DND-41 (cell line): ENCODE measurements around the gene ASB16.

Experiments used
- EZH2 ChIP-seq: IDR thresholded peaks from 3 replicates; pipeline ENCODE4 v1.6.1; 2012; ENCODE audit warnings: borderline replicate concordance, low read depth, mild to moderate bottlenecking, moderate library complexity, low read length, inconsistent platforms; ENCODE audit not compliant: severe bottlenecking
- TF ChIP-seq, protein P1 (sequence below): IDR thresholded peaks from 2 replicates; pipeline ENCODE4 v1.5.1; 2012; ENCODE audit warnings: borderline replicate concordance, low read length, moderate library complexity, mild to moderate bottlenecking; ENCODE audit not compliant: poor library complexity, severe bottlenecking; ENCODE audit errors: extremely low read depth

DNA sequence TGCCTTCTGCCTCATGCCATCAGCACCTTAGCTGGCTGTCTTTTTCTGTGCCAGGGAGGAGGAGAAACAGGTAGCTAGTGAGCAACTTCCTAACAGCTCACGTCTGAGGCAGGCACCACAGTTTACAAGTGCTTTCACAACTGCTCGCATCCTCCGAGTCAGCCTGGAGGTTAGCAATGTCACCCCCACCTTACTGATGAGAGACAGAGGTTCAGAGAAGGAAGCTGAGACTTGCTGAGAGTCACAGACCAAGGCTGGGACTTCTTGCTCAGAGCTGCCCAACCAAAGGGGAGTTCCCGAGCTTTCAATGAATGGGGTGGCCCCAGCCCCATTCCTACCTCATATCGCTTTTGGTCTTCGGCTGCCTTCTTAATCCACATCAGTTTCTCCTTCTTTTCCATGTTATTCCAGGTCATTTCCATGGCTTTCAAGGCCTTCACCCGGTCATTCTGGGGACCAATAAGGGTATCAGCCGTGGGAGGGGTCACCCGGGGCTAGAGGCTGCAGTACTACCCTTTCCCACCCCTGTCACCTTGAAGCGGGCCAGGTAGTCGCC is 39.4 kb downstream of the ASB16 start:
- TF ChIP-seq, protein P1, sequence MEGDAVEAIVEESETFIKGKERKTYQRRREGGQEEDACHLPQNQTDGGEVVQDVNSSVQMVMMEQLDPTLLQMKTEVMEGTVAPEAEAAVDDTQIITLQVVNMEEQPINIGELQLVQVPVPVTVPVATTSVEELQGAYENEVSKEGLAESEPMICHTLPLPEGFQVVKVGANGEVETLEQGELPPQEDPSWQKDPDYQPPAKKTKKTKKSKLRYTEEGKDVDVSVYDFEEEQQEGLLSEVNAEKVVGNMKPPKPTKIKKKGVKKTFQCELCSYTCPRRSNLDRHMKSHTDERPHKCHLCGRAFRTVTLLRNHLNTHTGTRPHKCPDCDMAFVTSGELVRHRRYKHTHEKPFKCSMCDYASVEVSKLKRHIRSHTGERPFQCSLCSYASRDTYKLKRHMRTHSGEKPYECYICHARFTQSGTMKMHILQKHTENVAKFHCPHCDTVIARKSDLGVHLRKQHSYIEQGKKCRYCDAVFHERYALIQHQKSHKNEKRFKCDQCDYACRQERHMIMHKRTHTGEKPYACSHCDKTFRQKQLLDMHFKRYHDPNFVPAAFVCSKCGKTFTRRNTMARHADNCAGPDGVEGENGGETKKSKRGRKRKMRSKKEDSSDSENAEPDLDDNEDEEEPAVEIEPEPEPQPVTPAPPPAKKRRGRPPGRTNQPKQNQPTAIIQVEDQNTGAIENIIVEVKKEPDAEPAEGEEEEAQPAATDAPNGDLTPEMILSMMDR: no peak
- no peak for TF ChIP-seq EZH2
